ENCODE measurements around the gene CDHR5.

- no peak for TF ChIP-seq NRF1 (IDR thresholded peaks at IDR 0.05; ENCODE audit: low read depth, low read length)
- TF ChIP-seq CTCF (IDR thresholded peaks at IDR 0.05): no peak
- TF ChIP-seq ELF1 (IDR thresholded peaks at IDR 0.05): no peak
- TF ChIP-seq RAD21 (IDR thresholded peaks at IDR 0.05; ENCODE audit: low read length): no peak
Observed at GRCh38 chr11:626475-627307, 1.9 kb upstream of the CDHR5 start, which contains the start of gene SCT.
